GM23338 (cell line): Measurements from ENCODE around the gene EPHB3. TPM values are rescaled to one million over a fixed set of nuclear protein-coding genes. Genes with fewer than 3 reads are reported as not detected.

Source experiments
- ATAC-seq: fragments of 200-7000 bp; cut with Tn5 transposase; 3 replicates; pipeline ENCODE4 v1.9.1; 2020
- DNase-seq: peaks from one replicate; pipeline ENCODE4 v3.0.0-alpha.2; 2015; ENCODE audit warnings: low spot score
- H2AFZ ChIP-seq: fragments of 200-600 bp; sonication (generic); 2 replicates; pipeline ENCODE4 v1.8.0; 2016; ENCODE audit warnings: antibody characterized with exemption, mild to moderate bottlenecking, moderate library complexity
- H3F3A ChIP-seq: fragments of 200-600 bp; sonication (generic); replicated peaks from 2 replicates; pipeline ENCODE4 v1.8.0; 2017; ENCODE audit warnings: antibody characterized with exemption, mixed run types, low read depth
- H3K27ac ChIP-seq: fragments of 200-600 bp; sonication (generic); 2 replicates; pipeline ENCODE4 v1.6.1; 2016; ENCODE audit warnings: low read depth
- H3K27me3 ChIP-seq: fragments of 200-600 bp; sonication (generic); 2 replicates; pipeline ENCODE4 v1.8.0; 2016; ENCODE audit warnings: mild to moderate bottlenecking, mixed run types, moderate library complexity; ENCODE audit not compliant: insufficient read depth
- H3K36me3 ChIP-seq: fragments of 200-600 bp; sonication (generic); 2 replicates; pipeline ENCODE4 v1.8.0; 2016; ENCODE audit warnings: mild to moderate bottlenecking; ENCODE audit not compliant: insufficient read depth
- H3K4me1 ChIP-seq: fragments of 200-600 bp; sonication (generic); 2 replicates; pipeline ENCODE4 v1.8.0; 2016; ENCODE audit warnings: mild to moderate bottlenecking, moderate library complexity; ENCODE audit not compliant: insufficient read depth
- H3K4me2 ChIP-seq: fragments of 200-600 bp; sonication (generic); 2 replicates; pipeline ENCODE4 v1.7.1; 2017; ENCODE audit warnings: mixed run types
- H3K4me3 ChIP-seq: fragments of 200-600 bp; sonication (generic); 2 replicates; pipeline ENCODE4 v1.6.1; 2016; ENCODE audit warnings: mixed run types
- H3K79me2 ChIP-seq: fragments of 200-600 bp; sonication (generic); replicated peaks from 2 replicates; pipeline ENCODE4 v1.8.0; 2017; ENCODE audit warnings: mild to moderate bottlenecking; ENCODE audit not compliant: insufficient read depth
- H3K9me2 ChIP-seq: fragments of 200-600 bp; sonication (generic); 2 replicates; pipeline ENCODE4 v1.8.0; 2017; ENCODE audit not compliant: insufficient read depth
- H4K20me1 ChIP-seq: fragments of 200-600 bp; sonication (generic); replicated peaks from 2 replicates; pipeline ENCODE4 v1.8.0; 2017; ENCODE audit warnings: mild to moderate bottlenecking; ENCODE audit not compliant: insufficient read depth
- H3K27ac Mint-ChIP-seq: 2 replicates; pipeline ENCODE4 v1.8.0; 2020; ENCODE audit warnings: inconsistent platforms, mild to moderate bottlenecking, moderate library complexity, mixed read lengths
- H3K27me3 Mint-ChIP-seq: 3 replicates; pipeline ENCODE4 v1.8.0; 2022; ENCODE audit warnings: low read depth, mild to moderate bottlenecking, moderate library complexity, mixed read lengths, inconsistent platforms; ENCODE audit not compliant: insufficient read depth, poor library complexity
- H3K36me3 Mint-ChIP-seq: 3 replicates; pipeline ENCODE4 v1.8.0; 2021; ENCODE audit warnings: low read depth, mild to moderate bottlenecking, inconsistent platforms, moderate library complexity, mixed read lengths
- H3K4me1 Mint-ChIP-seq: 3 replicates; pipeline ENCODE4 v1.8.0; 2020; ENCODE audit warnings: mild to moderate bottlenecking, inconsistent platforms, mixed read lengths
- H3K4me3 Mint-ChIP-seq: 3 replicates; pipeline ENCODE4 v1.8.0; 2021; ENCODE audit warnings: moderate library complexity, mild to moderate bottlenecking, inconsistent platforms, mixed read lengths
- H3K9me3 Mint-ChIP-seq: 3 replicates; pipeline ENCODE4 v1.8.0; 2020; ENCODE audit warnings: moderate library complexity, mild to moderate bottlenecking, inconsistent platforms, mixed read lengths
- CTCF ChIP-seq, 2 experiments: fragments of 200-600 bp in 1 of 2; sonication (generic) in 1 of 2; conservative IDR thresholded peaks; 2 replicates each; pipeline versions ENCODE4 v1.5.1 to v1.6.1; 2016 to 2017; ENCODE audit warnings: antibody characterized with exemption in 2 of 2, low read depth in 2 of 2, mild to moderate bottlenecking in 2 of 2, moderate library complexity in 1 of 2
- EZH2 ChIP-seq: fragments of 200-600 bp; sonication (generic); IDR thresholded peaks from one replicate; pipeline ENCODE4 v1.8.0; 2017; ENCODE audit warnings: antibody characterized with exemption, mild to moderate bottlenecking, low read depth; ENCODE audit not compliant: unreplicated experiment
- POLR2AphosphoS5 ChIP-seq: IDR thresholded peaks from 2 replicates; pipeline ENCODE4 v1.6.1; 2016; ENCODE audit warnings: antibody characterized with exemption, low read depth
- ZNF462 ChIP-seq: fragments of 250-450 bp; sonication (Bioruptor Pico); IDR thresholded peaks from 2 replicates; pipeline ENCODE4 v1.5.0; 2020; ENCODE audit warnings: mild to moderate bottlenecking, moderate library complexity
- long read RNA-seq: library from polyadenylated mRNA; unstranded; transcript quantifications from one replicate; pipeline ENCODE4 v2.0.0, GENCODE V29; 2020; ENCODE audit not compliant: unreplicated experiment
- polyA plus RNA-seq: library from polyadenylated mRNA; unstranded; fragments of >200 nt; fragmentation: Nextera tagmentation; extraction: Ambion mirVana; gene quantifications from 2 replicates; pipeline ENCODE4 v1.2.1, GENCODE V29; 2016
- total RNA-seq: library from RNA; depleted of rRNA; stranded (reverse); fragments of >200 nt; shearing (Covaris generic); gene quantifications from 2 replicates; pipeline ENCODE4 v1.2.3, GENCODE V29; 2014; rRNA removed

EPHB3 gene
- total RNA-seq (1.0 and 2.0 TPM in 2 replicates), polyA plus RNA-seq (0.54 and 0.57 TPM in 2 replicates)
- long read RNA-seq: 0 reads

GRCh38 chr3:184561061-184561912, at the start of gene EPHB3:
EPHB3 (plus strand) TSS chr3:184561785; CDS start chr3:184562236, 451 bp downstream.
- Mint-ChIP-seq H3K9me3 (no peaks in the 10 kb centered on the region), H3K36me3 (no peaks in the 10 kb centered on the region), H3K4me1 (peaks cover 65% of the 10 kb centered on the region), H3K27me3 (peaks cover 88% of the 10 kb centered on the region), H3K4me3 (peak within 1 kb of the TSS; percentile 74), H3K27ac (no peak within 1 kb of the TSS)
- Histone ChIP-seq H3K27ac (no peak within 1 kb of the TSS), H3K4me1 (peaks cover 61% of the 10 kb centered on the region), H2AFZ (peak within 1 kb of the TSS; percentile 69; the same call in 1 of the 2 replicates), H4K20me1 (peaks cover 19% of the 10 kb centered on the region), H3K36me3 (no peaks in the 10 kb centered on the region), H3F3A (0 out of 2 replicates have a peak, but pooled peaks cover 3% of the 10 kb centered on the region), H3K4me3 (peak within 1 kb of the TSS; percentile 59), H3K27me3 (peaks cover 88% of the 10 kb centered on the region), H3K9me2 (no peaks in the 10 kb centered on the region), H3K79me2 (no peaks in the 10 kb centered on the region), H3K4me2 (peak within 1 kb of the TSS; percentile 77)
- peak; percentile 100 for DNase-seq
- ATAC-seq: peak; percentile 78
- TF ChIP-seq CTCF (conservative IDR thresholded peaks at IDR 0.05; ENCODE audit: low read depth in 2 of 2) (peak; percentile 95 to 100), POLR2AphosphoS5 (peak; percentile 61), EZH2 (peak; percentile 76), ZNF462 (no peak)
